Natural killer cell (primary cell): ENCODE measurements around the gene NDUFB7. TPM values are rescaled to one million over a fixed set of nuclear protein-coding genes. Genes with fewer than 3 reads are reported as not detected.

Source experiments
- ATAC-seq, 3 donors: fragments of 150-1000 bp in 2 of 3; fragments of 200-7000 bp in 1 of 3; cut with Tn5 transposase; 1 replicate in 1 of 3; 2 replicates in 2 of 3; pipeline ENCODE4 v1.10.0; 2021; ENCODE audit warnings: mild to moderate bottlenecking in 2 of 3, moderate library complexity in 2 of 3
- DNase-seq, 2 donors: peaks; one replicate each; pipeline versions ENCODE4 v3.0.0 to v3.0.0-alpha.2; 2013 to 2021; ENCODE audit warnings: mixed read lengths in 1 of 2
- H3K27ac ChIP-seq: one replicate; pipeline ENCODE4 v1.5.1; 2013; ENCODE audit warnings: mild to moderate bottlenecking, low read length
- H3K27me3 ChIP-seq: one replicate; pipeline ENCODE4 v1.6.1; 2013; ENCODE audit warnings: low read length; ENCODE audit not compliant: control insufficient read depth, insufficient read depth
- H3K36me3 ChIP-seq: one replicate; pipeline ENCODE4 v1.6.1; 2013; ENCODE audit warnings: low read length; ENCODE audit not compliant: control insufficient read depth, insufficient read depth
- H3K4me1 ChIP-seq: one replicate; pipeline ENCODE4 v1.6.1; 2013; ENCODE audit warnings: low read length; ENCODE audit not compliant: control insufficient read depth, insufficient read depth
- H3K4me3 ChIP-seq: one replicate; pipeline ENCODE4 v1.5.1; 2013; ENCODE audit warnings: low read length
- H3K9me3 ChIP-seq: one replicate; pipeline ENCODE4 v1.6.1; 2013; ENCODE audit warnings: low read length; ENCODE audit not compliant: control insufficient read depth, insufficient read depth
- H3K27ac Mint-ChIP-seq, 2 donors: one replicate each; pipeline ENCODE4 v1.8.0; 2022; ENCODE audit warnings: mild to moderate bottlenecking in 2 of 2, mixed read lengths in 2 of 2, moderate library complexity in 1 of 2
- H3K27me3 Mint-ChIP-seq, 2 donors: one replicate each; pipeline ENCODE4 v1.8.0; 2022; ENCODE audit warnings: low read depth in 2 of 2, mixed read lengths in 2 of 2
- H3K36me3 Mint-ChIP-seq: one replicate; pipeline ENCODE4 v1.8.0; 2022; ENCODE audit warnings: mixed read lengths
- H3K4me1 Mint-ChIP-seq, 2 donors: one replicate each; pipeline ENCODE4 v1.8.0; 2022; ENCODE audit warnings: mixed read lengths in 2 of 2
- H3K4me3 Mint-ChIP-seq: one replicate; pipeline ENCODE4 v1.8.0; 2022; ENCODE audit warnings: mild to moderate bottlenecking, moderate library complexity, mixed read lengths
- H3K9me3 Mint-ChIP-seq, 2 donors: one replicate each; pipeline ENCODE4 v1.8.0; 2022; ENCODE audit warnings: mixed read lengths in 2 of 2
- WGBS: methylation state at CpG from one replicate; pipeline ENCODE4 v1.1.7; 2013; ENCODE audit warnings: missing lambda C conversion rate; ENCODE audit not compliant: insufficient coverage; 5-methylcytosine and 5-hydroxymethylcytosine counted together
- intact Hi-C: fragments of 100-400 bp; cut with micrococcal nuclease; formaldehyde crosslinking; loops from one replicate; pipeline ENCODE4 v1.14.2; 2022
- total RNA-seq, 4 donors: library from RNA; stranded (reverse); fragments of 120-200 nt in 1 of 4; gene quantifications; one replicate each; pipeline versions ENCODE4 v1.2.3 to v1.2.4, GENCODE V29; 2013 to 2022
- TF ChIP-seq, protein P1 (sequence below): fragments of 200-600 bp; IDR thresholded peaks from one replicate; pipeline ENCODE4 v1.8.0; 2022; ENCODE audit warnings: antibody characterized with exemption

NDUFB7 gene
- total RNA-seq, 3 donors from 2014 or later (not counting 1 experiment from before 2014, with no cell fraction given), result 97.1 to 120 (median 108) TPM

- H3K27me3 Mint-ChIP-seq, result no peaks in the 10 kb centered on the region
- no peaks in the 10 kb centered on the region for H3K27me3 ChIP-seq
- WGBS, result 47% methylated on average over 17 of the region's 22 CpGs
- ATAC-seq, result no peak
- peak overlapping the region; percentile 52 for H3K27ac ChIP-seq
- DNase-seq, result peak in 1 of 2 donors; percentile 41
- TF ChIP-seq, protein P1, sequence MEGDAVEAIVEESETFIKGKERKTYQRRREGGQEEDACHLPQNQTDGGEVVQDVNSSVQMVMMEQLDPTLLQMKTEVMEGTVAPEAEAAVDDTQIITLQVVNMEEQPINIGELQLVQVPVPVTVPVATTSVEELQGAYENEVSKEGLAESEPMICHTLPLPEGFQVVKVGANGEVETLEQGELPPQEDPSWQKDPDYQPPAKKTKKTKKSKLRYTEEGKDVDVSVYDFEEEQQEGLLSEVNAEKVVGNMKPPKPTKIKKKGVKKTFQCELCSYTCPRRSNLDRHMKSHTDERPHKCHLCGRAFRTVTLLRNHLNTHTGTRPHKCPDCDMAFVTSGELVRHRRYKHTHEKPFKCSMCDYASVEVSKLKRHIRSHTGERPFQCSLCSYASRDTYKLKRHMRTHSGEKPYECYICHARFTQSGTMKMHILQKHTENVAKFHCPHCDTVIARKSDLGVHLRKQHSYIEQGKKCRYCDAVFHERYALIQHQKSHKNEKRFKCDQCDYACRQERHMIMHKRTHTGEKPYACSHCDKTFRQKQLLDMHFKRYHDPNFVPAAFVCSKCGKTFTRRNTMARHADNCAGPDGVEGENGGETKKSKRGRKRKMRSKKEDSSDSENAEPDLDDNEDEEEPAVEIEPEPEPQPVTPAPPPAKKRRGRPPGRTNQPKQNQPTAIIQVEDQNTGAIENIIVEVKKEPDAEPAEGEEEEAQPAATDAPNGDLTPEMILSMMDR, result no peak
- H3K36me3 Mint-ChIP-seq, result peaks cover 8% of the 10 kb centered on the region
- intact Hi-C loops, result loop anchor here (5.0 kb wide), 1 partner anchor 100 kb away; the partner anchor contains the start of gene DDX39A
- H3K4me3 ChIP-seq, result peak overlapping the region; percentile 99
- H3K27ac Mint-ChIP-seq, result peak overlapping the region; percentile 91 to 96
- H3K36me3 ChIP-seq, result peaks cover 34% of the 10 kb centered on the region
- no peaks in the 10 kb centered on the region for H3K9me3 ChIP-seq
- peaks cover 52% of the 10 kb centered on the region for H3K4me1 ChIP-seq
- H3K9me3 Mint-ChIP-seq, result no peaks in the 10 kb centered on the region
- peak overlapping the region; percentile 95 for H3K4me3 Mint-ChIP-seq
- peaks cover 31 to 50% of the 10 kb centered on the region in 2 donors for H3K4me1 Mint-ChIP-seq
Measured at GRCh38 chr19:14516746-14517438, 55.0 kb downstream of the NDUFB7 start.

Other genes starting within 250 kb of the NDUFB7 start
- gene ADGRE5, start 190.6 kb downstream of the NDUFB7 start, total RNA-seq, result 1,000 to 10,000 TPM; 1,036 to 1,703 (median 1,382) TPM
- gene DDX39A, start 152.7 kb downstream of the NDUFB7 start, total RNA-seq, result 100 to 1,000 TPM; 397 to 569 (median 557) TPM
- gene PKN1, start 138.8 kb downstream of the NDUFB7 start, total RNA-seq, result 100 to 1,000 TPM; 323 to 351 (median 350) TPM
- under 1 TPM in 2 of 3 donors, not detected in 1; 0.35 to 0.73 TPM for gene PTGER1, start 96.7 kb downstream of the NDUFB7 start, total RNA-seq
- 10 to 100 TPM; 25.3 to 34.5 (median 31.4) TPM for gene GIPC1, start 75.9 kb downstream of the NDUFB7 start, total RNA-seq
- 100 to 1,000 TPM; 148 to 238 (median 192) TPM for gene DNAJB1, start 53.7 kb downstream of the NDUFB7 start, total RNA-seq
- 100 to 1,000 TPM; 123 to 158 (median 131) TPM for gene TECR, start 42.5 kb downstream of the NDUFB7 start, total RNA-seq
- gene CLEC17A, start 11.0 kb upstream of the NDUFB7 start, total RNA-seq, result 1 to 10 TPM in 1 of 3 donors, under 1 TPM in 2; 0.18 to 1.5 (median 0.45) TPM
- 1 to 10 TPM in 2 of 3 donors, under 1 TPM in 1; 0.59 to 9.1 (median 1.0) TPM for gene ADGRE3, start 102.8 kb upstream of the NDUFB7 start, total RNA-seq
- 10 to 100 TPM; 25.9 to 37.9 (median 31.6) TPM for gene ZNF333, start 118.0 kb upstream of the NDUFB7 start, total RNA-seq
- gene ADGRE2, start 206.5 kb upstream of the NDUFB7 start, total RNA-seq, result 10 to 100 TPM in 2 of 3 donors, 1 to 10 TPM in 1; 6.1 to 37.0 (median 20.3) TPM